Brain microvascular endothelial cell (primary cell): ENCODE data around the gene RAB11FIP4.

Source experiments
- DNase-seq: peaks from one replicate; pipeline ENCODE4 v3.0.0-alpha.2; 2020
- H3K27ac ChIP-seq: fragments of 250-450 bp; sonication (Bioruptor Pico); 2 replicates; pipeline ENCODE4 v1.5.1; 2020; ENCODE audit warnings: mild to moderate bottlenecking, moderate library complexity
- H3K27me3 ChIP-seq: fragments of 250-450 bp; sonication (Bioruptor Pico); replicated peaks from 2 replicates; pipeline ENCODE4 v1.5.1; 2020; ENCODE audit warnings: mild to moderate bottlenecking
- H3K36me3 ChIP-seq: fragments of 250-450 bp; sonication (Bioruptor Pico); replicated peaks from 2 replicates; pipeline ENCODE4 v1.5.1; 2020; ENCODE audit warnings: mild to moderate bottlenecking
- H3K4me3 ChIP-seq: 2 replicates; pipeline ENCODE4 v1.5.1; 2011; ENCODE audit warnings: low read depth, mild to moderate bottlenecking, control low read depth, low read length, moderate library complexity
- CTCF ChIP-seq: IDR thresholded peaks from 2 replicates; pipeline ENCODE4 v1.5.1; 2011; ENCODE audit warnings: low read depth, mild to moderate bottlenecking, moderate library complexity, low read length, control low read depth, inconsistent platforms; ENCODE audit errors: missing control alignments
- in situ Hi-C: cut with HindIII; loops from 2 replicates; pipeline ENCODE4 v1.10.0; 2017; ENCODE audit warnings: low sequenced_read_pairs, low pct_ligation_motif_present

The RAB11FIP4 gene

GRCh38 chr17:31518478-31518877, 127.0 kb downstream of the RAB11FIP4 start:
- Histone ChIP-seq H3K27ac (no peak overlapping the region), H3K36me3 (no peaks in the 10 kb centered on the region), H3K27me3 (no peaks in the 10 kb centered on the region), H3K4me3 (no peak overlapping the region)
- TF ChIP-seq CTCF = no peak
- no peak for DNase-seq
- in situ Hi-C loops = no loop called here

GRCh38 chr17:31521632-31522283, 130.3 kb downstream of the RAB11FIP4 start:
- Histone ChIP-seq H3K4me3 (no peak overlapping the region), H3K36me3 (no peaks in the 10 kb centered on the region), H3K27ac (no peak overlapping the region), H3K27me3 (no peaks in the 10 kb centered on the region)
- in situ Hi-C loops = no loop called here
- DNase-seq = no peak
- TF ChIP-seq CTCF = no peak

- Histone ChIP-seq H3K36me3 (no peaks in the 10 kb centered on the region), H3K27ac (no peak overlapping the region), H3K4me3 (no peak overlapping the region), H3K27me3 (no peaks in the 10 kb centered on the region)
- in situ Hi-C loops = no loop called here
- TF ChIP-seq CTCF = no peak
- DNase-seq = no peak
These were observed 130.9 kb downstream of the RAB11FIP4 start for GRCh38 chr17:31522284-31522931.

GRCh38 chr17:31522987-31523495, 131.6 kb downstream of the RAB11FIP4 start:
- H3K27me3 ChIP-seq = no peaks in the 10 kb centered on the region
- H3K4me3 ChIP-seq = no peak overlapping the region
- H3K36me3 ChIP-seq = no peaks in the 10 kb centered on the region
- H3K27ac ChIP-seq = no peak overlapping the region
- DNase-seq = no peak
- in situ Hi-C loops = no loop called here
- TF ChIP-seq CTCF = no peak

GRCh38 chr17:31523862-31524730, 132.6 kb downstream of the RAB11FIP4 start:
- Histone ChIP-seq H3K27me3 (no peaks in the 10 kb centered on the region), H3K4me3 (no peak overlapping the region), H3K27ac (no peak overlapping the region), H3K36me3 (no peaks in the 10 kb centered on the region)
- TF ChIP-seq CTCF = no peak
- in situ Hi-C loops = no loop called here
- DNase-seq = no peak
